Ishikawa (cell line): ENCODE results near the gene FOXRED2.

Experiments
- CEBPB ChIP-seq: IDR thresholded peaks from 2 replicates; pipeline ENCODE4 v1.6.1; 2012
- CREB1 ChIP-seq: IDR thresholded peaks from 2 replicates; pipeline ENCODE4 v1.6.1; 2012; ENCODE audit warnings: low read depth
- EGR1 ChIP-seq: IDR thresholded peaks from 2 replicates; pipeline ENCODE4 v1.6.1; 2012
- EP300 ChIP-seq: IDR thresholded peaks from 2 replicates; pipeline ENCODE4 v1.6.1; 2012; ENCODE audit warnings: borderline replicate concordance
- FOXM1 ChIP-seq: IDR thresholded peaks from 2 replicates; pipeline ENCODE4 v1.6.1; 2012; ENCODE audit warnings: low read depth, borderline replicate concordance
- MAX ChIP-seq: IDR thresholded peaks from 2 replicates; pipeline ENCODE4 v1.6.1; 2012
- NFIC ChIP-seq: IDR thresholded peaks from 2 replicates; pipeline ENCODE4 v1.6.1; 2012
- RAD21 ChIP-seq: IDR thresholded peaks from 2 replicates; pipeline ENCODE4 v1.6.1; 2012; ENCODE audit warnings: low read depth
- REST ChIP-seq: IDR thresholded peaks from 2 replicates; pipeline ENCODE4 v1.6.1; 2012; ENCODE audit warnings: low read depth, mild to moderate bottlenecking
- TAF1 ChIP-seq: IDR thresholded peaks from 2 replicates; pipeline ENCODE4 v1.6.1; 2012; ENCODE audit warnings: low read depth, mild to moderate bottlenecking
- TCF12 ChIP-seq: IDR thresholded peaks from 2 replicates; pipeline ENCODE4 v1.6.1; 2012; ENCODE audit warnings: low read depth
- TEAD4 ChIP-seq: IDR thresholded peaks from 2 replicates; pipeline ENCODE4 v1.6.1; 2012
- USF1 ChIP-seq: IDR thresholded peaks from 2 replicates; pipeline ENCODE4 v1.6.1; 2012
- YY1 ChIP-seq: IDR thresholded peaks from 2 replicates; pipeline ENCODE4 v1.6.1; 2012; ENCODE audit warnings: low read depth
- ZBTB7A ChIP-seq: IDR thresholded peaks from 2 replicates; pipeline ENCODE4 v1.6.1; 2012; ENCODE audit warnings: low read depth

The FOXRED2 gene

DNA sequence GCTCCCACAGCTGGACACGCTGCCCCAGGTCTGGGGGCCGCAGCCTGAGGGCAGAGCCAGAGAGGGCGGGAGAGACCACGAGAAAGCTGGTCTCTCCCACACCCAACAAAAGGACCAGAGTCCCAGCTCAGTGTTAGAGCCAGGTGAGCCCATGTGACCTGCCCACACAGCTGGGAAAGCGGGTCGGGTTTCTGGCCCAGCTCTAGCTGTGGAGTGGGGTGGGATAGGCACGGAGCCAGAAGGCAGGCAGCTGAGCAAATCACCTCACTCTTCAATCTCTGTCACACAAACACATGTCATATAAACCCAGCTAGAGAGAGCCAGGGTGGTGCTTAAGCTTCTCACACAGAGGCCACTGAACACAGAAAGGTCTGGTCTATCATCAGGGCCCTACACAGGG lies 29.9 kb upstream of the FOXRED2 start:
- no peak for TF ChIP-seq YY1
- no peak for TF ChIP-seq EP300
- TF ChIP-seq NFIC = peak; percentile 58
- peak; percentile 43 for TF ChIP-seq MAX
- TF ChIP-seq ZBTB7A = no peak
- no peak for TF ChIP-seq CEBPB
- TF ChIP-seq TAF1 = no peak
- no peak for TF ChIP-seq REST
- TF ChIP-seq EGR1 = no peak
- TF ChIP-seq USF1 = peak; percentile 85
- no peak for TF ChIP-seq TCF12
- no peak for TF ChIP-seq RAD21
- no peak for TF ChIP-seq TEAD4
- no peak for TF ChIP-seq FOXM1
- no peak for TF ChIP-seq CREB1

GRCh38 chr22:36532466-36532865 lies 25.6 kb upstream of the FOXRED2 start:
- no peak for TF ChIP-seq CREB1
- TF ChIP-seq CEBPB = no peak
- TF ChIP-seq NFIC = no peak
- no peak for TF ChIP-seq USF1
- TF ChIP-seq TCF12 = no peak
- TF ChIP-seq TEAD4 = no peak
- TF ChIP-seq REST = no peak
- no peak for TF ChIP-seq EP300
- TF ChIP-seq YY1 = no peak
- TF ChIP-seq EGR1 = no peak
- TF ChIP-seq MAX = no peak

GRCh38 chr22:36528795-36529751 lies 22.2 kb upstream of the FOXRED2 start, which contains the start of gene EIF3D:
Gene EIF3D (minus strand): TSS chr22:36529166. CDS start chr22:36526121, 3,045 bp downstream.
- TF ChIP-seq TAF1 = peak; percentile 96
- peak; percentile 33 for TF ChIP-seq REST
- TF ChIP-seq EP300 = no peak
- TF ChIP-seq YY1 = peak; percentile 76
- TF ChIP-seq RAD21 = no peak
- TF ChIP-seq ZBTB7A = no peak
- no peak; the same call in 1 of the 2 replicates for TF ChIP-seq NFIC
- TF ChIP-seq EGR1 = no peak
- no peak; the same call in none of the 2 replicates for TF ChIP-seq TEAD4
- TF ChIP-seq FOXM1 = peak; percentile 35; the same call in 1 of the 2 replicates
- TF ChIP-seq TCF12 = peak; percentile 81
- TF ChIP-seq MAX = peak; percentile 95
- TF ChIP-seq CEBPB = peak; percentile 54; the same call in 1 of the 2 replicates
- peak; percentile 80 for TF ChIP-seq CREB1
- no peak; the same call in 1 of the 2 replicates for TF ChIP-seq USF1
